HPDE6-E6E7 (cell line): Measurements from ENCODE around the gene RCOR1.
"Not testable (repeated sequence)": the region's sequence is repeated elsewhere in the genome, so short reads cannot be mapped to it uniquely, and the experiment has no call there.

ENCODE experiments used
- DNase-seq: peaks from one replicate; pipeline ENCODE4 v3.0.0; 2011; ENCODE audit warnings: missing footprints; ENCODE audit errors: extremely low spot score

RCOR1 gene

DNA sequence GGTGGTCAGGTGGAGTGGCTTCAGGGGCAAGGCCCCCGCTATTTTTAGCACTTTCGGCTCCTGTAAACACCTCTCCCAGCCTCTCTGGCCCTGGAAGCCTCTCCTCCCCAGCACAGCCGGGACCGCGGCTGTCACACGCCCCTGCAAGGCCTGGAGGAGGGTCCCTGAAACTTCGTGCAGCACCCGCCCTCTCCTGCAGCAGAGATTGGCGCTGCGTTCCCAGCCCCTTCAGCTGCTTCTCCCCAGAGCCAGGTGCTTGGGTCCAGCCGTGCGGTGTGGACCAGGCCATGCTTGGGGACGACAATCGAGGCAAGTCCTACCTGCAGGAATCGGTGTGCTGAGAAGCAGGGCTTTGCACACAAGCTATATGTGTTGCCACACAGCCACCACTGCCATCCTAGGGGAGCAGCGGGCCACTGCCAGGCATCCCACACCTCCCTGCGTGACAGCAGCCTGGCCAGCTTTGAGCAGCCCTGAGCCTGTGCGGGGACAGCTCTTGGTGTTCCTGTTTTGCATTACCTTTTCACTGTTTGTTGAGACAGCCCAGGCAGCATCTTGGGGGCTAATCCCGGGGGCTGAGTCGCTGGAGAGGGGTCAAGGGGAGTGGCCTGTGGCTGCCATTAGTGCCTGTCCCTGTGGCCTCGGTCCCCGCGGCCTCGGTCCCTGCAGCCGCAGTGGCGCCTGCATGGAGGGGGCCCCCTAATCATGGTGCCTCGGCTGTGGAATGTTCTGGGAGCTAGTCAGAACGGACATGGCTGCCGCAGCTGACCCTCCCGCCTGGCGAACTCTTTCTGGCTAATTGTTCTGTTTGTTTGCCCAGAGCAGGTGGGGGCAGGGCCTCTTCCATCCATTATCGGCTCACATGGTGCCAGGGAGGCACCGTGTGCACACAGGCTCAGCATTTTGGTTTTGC, 157.2 kb downstream of the RCOR1 start:
- DNase-seq, result no peak

DNA sequence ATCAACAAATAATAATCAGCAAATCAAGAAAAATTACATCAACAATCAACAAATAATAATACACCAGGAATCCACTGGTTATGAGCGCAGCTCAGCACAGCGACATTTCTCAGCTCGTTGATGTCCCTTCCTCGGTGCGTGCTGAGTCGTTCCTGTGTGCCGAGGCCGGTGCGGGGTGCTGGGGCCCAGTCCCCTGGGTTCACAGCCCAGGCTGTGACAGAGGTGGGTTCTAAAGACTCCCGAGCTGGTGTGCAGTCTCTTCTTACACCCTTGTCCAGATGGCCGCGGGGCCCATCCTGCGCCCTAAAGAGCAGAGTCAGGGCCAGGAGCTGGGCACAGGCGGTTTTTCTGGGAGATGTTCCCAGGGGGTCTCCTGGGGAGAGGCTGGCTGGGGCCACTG, 157.9 kb downstream of the RCOR1 start:
- no peak for DNase-seq

DNA sequence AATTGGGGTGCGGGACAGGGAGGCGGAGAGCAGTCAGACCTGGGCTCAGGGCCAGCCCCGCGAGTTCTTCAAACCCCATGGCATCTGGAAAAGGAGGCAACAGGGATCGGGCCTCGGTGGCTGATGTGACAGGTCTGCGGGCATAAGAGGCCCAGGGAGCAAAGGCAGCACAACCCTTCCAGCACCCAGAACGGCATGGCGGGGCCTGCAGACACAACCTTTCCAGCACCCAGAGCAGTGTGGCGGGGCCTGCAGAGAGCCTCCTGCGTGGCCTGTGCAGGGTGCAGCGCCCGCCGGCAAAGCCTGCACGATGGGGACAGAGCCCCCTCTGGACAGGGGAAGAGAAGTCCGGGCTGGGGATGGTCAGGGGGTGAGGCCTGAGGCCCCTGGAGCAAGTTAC, 158.6 kb downstream of the RCOR1 start:
- no peak for DNase-seq

DNA sequence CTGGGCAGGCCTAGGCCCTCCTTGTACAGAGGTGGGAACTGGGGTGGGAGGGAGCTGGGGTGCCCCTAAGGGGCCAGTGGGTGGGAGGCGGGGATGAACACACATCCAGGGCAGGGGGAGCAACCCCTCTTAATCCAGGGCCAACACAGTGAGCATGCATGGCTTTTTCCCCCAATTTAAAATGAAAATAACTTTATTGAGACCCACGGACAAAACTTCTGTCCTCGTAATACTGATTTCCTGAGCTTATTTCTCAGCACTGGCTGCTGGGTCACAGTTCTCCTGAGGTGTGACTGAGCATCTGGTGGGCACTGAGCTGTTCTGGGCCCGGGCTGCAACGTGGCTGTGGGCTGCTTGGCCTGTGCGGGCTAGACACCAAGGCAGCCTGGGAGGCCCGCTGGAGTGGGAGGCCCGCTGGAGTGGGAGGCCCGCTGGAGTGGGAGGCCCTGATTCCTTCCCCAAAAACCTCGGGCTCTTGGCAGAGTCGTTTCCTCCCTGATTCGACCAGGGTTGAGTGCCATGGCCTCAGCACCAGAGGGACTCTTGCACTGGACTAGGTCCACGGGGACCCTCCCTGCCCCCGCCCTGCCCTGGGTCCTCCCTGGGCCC, 159.9 kb downstream of the RCOR1 start:
- DNase-seq, result no peak

DNA sequence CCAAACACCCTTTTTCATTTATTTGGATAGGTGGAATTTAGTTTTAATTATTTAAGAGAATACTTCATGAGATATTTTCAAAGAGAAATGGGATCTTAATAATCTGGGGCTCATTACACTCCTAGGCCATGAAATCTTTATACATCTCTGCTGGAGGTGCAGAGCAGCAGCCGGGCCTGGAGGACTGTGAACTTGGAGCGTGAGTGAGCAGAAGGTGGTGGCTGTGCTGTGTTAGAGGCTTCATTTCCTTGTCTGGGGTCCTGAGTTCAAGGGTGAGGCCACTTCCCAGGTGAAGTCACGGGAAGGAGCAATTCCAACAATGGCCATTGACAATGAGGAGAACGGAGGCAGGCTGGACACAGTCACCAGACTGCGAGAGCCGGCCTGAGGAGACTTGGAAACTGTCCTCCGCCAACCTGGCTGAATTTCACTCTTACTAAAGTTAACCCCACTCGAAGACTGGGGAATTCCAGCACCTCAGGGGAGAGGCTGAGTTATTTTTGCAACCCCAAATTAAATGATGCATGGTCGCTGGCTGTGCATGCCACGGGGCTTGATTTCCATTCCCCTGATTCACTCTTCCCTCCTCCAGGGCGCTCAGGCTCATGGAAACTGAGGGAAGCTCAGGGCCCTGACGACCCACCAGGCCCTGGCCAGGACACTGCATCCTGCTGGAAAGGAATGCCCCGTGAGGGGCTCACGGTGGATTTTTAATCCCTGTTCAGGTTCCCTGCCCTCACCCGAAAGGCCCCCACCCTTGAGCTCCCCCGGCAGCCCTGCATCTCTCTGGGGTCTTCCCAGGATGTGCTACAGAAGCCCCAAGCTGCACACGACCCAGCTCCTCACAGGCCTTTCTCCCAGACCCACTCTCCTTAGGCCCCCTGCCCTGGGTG, 162.2 kb downstream of the RCOR1 start:
- DNase-seq, result no peak

DNA sequence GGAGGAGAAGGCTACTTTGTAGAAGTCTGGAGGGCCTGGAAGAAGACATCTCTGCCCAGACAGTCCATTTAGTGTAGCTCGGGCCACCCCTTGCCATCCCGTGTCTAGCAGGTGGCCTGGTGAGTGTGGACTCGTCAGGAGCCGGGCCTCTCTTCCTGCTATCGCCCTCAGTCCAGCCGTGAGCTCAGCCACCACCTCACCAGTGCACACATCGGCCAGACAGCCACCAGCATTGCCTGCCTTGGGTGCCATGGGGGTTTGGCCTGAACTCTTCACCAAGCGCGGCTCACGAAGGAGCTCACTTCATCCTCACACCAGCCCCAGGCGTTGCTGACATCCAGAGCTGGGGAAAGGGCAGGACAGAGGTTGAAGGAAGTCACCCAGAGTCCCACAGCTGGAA, 165.2 kb downstream of the RCOR1 start:
- DNase-seq, result no peak

DNA sequence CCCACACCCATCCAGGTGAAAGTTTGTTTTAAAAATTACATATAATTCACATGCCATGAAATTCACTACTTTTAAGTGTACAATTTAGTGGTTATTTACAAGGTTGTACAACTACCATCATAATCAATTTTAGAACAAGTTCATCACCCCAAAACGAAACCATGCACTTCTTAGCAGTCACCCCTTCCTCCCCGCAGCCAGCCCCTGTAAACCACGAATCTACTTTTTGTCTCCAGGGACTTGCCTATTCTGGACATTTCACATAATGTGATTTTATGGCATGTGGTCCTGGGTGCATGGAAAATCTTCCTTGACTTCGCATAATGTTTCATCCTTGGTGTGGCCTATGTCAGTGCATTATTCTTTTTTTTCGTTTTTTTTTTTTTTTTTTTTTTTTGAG, 165.6 kb downstream of the RCOR1 start:
- no peak for DNase-seq

DNA sequence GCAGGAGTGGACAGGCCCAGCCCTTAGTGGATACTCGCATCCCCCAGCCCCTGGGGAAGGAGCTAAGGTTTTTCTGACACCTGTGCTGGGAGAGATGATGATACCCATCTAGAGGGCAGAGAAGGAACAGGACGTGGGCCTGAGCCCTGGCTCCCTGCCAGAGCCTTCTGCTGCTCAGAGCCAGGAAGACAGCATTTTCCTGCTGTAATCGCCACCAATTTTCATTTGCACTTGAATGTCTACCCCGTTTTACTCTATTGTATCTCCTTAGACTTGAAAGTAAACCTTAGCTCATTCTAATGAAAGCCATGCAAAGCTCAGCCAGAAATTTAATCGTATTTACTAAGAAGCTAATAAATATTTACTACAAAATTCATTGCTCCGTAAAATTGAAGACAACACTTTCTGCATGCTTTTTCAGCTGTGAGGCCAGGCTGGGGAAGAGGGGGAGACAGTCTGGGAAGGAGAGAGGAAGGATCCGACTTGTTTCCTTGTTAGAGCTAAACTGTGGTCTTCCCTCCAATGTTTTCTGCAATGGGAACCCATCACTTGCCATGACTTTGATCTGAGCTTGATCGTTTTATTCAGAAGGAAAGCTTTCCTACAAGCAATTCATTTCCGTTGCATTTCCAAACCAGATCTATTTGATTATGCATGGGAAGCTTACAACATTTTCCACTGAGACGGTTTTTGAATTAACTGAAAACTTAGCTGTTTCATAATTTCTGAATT, 167.2 kb downstream of the RCOR1 start:
- no peak for DNase-seq

DNA sequence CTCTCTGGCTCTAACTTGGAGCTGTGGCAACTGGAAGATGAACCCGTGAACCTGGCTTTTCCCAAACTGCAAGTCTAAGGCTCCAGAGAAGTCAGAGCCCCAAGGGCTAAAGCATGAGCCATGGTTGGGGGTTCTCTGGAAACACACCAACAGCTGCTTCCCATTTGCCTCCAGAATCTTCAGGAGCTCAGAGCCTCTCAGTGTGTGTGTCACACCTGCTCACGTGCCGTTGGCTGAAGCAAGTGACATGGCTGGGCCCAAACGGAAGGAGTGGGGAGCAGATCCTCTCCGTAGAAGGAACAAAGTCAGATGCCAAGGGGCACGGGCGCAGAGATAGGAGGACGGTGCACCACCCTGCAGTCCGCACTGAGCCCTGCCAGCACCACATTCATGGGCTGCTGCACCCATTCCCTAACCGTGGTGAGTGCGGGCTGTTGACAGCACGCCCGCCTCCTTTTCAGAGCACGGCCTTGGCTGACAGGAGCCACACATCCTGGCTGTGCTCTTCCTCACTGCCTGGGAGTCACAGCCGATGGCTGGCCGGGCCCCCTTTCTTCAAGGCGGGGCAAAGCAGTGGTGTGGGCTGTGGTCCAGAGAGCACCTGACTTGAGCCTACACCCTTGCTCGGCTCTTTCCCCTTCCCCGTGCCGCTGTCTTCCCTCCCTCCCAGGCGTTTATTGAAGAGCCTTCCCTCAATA, 168.2 kb downstream of the RCOR1 start:
- no peak for DNase-seq

DNA sequence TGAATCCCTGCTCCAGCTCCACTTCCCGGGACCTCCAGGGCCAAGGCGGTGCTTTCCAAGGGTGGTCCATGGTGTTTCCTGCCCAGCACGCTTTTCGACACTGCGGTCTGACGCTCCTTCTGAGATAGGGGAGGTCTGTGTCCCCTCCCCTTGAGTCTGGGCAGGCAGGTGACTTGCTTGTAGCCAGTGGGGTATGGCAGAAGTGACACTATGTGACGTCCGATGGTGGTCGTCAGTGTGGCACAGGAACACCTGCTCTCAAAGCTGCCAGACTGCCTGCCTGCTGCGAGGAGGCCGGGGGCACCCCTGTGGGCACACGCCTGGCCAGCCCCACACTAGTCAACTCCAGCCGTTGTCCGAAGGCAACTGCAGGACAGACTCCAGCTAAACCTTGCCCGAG, 168.8 kb downstream of the RCOR1 start:
- no peak for DNase-seq

DNA sequence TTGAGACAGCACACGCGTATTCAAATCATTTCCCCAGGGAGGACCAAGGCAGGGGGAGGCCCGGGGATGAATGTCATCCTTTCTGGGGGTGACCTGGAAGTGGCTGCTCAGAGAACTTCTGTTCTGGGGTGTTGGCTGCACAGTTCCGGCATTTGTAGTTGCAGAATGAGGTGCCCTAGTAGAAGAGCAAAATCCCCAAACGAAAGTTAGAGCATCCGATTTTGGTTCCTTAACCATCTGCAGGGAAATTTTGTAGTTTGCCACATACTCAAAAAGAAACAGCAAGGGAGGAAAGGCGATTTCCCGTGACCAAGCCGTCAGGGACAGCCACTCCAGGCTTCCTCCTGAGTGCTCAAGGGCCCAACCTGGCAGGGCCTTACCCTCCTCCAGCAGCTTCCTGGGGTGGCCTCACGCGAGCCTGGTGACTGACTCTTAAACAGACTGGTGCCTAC, 171.8 kb downstream of the RCOR1 start:
- DNase-seq, result no peak

DNA sequence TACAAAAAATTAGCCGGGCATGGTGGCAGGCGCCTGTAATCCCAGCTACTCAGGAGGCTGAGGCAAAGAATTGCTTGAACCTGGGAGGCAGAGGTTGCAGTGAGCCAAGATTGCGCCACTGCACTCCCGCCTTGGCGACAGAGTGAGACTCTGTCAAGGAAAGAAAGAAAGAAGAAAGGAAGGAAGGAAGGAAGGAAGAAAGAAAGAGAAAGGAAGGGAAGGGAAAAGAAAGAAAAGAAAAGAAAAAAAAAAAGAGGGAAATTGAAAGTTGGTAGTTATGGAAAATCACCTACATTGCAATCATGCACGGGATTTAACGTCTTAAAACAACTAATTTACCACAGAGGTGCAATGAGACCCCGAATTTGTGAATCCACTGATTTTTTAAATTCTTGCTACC, 173.3 kb downstream of the RCOR1 start:
- not testable (repeated sequence) for DNase-seq

DNA sequence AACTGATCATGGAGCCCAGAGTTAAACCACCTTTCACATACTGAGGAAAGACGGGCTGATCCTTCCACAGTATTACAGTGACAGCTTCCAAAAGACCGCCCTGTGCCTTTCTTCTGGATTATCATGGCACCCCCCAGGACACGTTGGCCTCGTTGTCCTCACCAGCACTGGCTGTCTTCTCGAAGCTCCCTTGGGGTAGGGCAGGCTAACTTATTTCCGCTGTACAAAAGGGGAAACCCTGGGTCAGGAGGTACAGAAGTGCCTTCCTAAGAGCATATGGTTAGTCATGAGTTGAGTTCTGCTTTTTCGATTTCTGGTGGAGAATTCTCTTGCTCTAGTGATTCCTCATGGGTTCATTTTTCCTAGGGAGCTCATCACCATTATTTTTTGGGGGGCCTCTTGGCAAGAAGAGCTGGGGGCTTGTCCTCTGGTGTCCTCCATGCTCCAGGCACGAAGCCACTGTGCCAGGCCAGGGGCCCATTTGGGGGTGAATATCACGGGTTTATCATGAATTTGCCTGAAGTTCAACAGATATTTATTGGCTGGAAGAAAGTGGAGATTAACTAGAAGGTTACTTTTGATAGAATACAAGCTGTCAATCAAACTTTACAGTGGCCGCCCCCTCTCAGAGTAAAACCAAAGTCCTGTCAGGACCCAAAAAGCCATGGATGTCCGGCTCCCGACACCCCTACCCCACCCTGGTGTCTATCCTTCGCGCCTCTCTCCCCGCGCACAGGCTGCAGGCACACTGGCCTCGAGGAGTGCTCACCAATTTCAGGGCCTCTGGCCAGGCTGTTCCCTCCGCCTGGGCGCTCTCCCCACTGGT, 176.0 kb downstream of the RCOR1 start:
- no peak for DNase-seq

DNA sequence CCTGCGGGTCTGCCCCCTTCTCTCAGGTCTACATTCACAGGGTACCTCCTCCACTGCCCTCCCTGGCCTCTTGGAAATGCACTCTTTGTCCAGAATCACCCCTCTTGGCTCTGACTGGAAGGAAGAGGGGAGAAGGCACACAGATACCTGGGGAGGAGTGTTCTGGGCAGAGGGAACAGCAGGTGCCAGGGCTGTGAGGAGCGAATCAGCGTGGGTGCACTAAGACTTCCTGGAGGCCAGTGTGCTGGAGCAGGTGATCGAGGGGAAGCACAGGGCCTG, 176.5 kb downstream of the RCOR1 start:
- no peak for DNase-seq

DNA sequence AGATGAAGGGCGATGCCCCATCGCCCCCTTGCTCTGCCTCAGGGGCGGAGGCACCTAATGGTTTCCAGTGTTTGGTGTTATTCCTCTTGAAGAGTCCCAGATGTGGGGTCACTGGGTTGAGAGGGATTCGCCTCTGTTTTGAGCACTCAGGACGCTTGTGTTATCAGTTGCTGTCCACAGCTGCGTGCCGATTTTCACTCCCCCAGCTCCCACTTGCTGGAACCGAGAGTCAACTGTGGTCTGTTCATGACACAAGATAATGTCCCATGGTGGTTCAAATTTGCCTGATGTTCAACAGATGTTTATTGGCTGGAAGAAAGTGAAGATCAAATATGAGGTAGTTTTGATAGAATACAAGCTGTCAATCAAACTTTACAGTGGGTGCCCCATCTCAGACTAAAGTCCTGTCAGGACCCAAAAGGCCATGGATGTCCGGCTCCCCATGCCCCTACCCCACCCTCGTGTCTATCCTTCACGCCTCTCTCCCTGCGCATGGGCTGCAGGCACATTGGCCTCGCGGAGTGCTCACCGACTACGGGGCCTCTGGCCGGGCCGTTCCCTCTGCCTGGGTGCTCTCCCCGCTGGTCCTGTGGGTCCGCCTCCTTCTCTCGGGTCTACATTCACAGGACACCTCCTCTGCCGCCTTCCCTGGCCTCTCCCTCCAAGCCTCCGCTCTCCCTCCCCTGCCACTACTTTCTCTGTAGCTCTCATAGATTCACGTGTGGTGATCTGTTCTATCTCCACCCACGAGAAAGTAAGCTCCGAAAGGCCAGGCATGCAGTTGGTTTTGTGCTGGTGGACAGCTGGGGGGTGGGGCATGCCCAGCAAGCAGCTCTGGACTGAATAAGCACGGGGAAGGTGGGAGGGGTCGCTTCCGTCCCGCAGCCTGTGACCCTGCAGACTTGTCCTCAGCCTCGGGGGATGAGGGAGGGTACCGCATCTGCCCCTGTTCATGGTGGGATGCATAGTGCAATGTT, 178.0 kb downstream of the RCOR1 start:
- no peak for DNase-seq

DNA sequence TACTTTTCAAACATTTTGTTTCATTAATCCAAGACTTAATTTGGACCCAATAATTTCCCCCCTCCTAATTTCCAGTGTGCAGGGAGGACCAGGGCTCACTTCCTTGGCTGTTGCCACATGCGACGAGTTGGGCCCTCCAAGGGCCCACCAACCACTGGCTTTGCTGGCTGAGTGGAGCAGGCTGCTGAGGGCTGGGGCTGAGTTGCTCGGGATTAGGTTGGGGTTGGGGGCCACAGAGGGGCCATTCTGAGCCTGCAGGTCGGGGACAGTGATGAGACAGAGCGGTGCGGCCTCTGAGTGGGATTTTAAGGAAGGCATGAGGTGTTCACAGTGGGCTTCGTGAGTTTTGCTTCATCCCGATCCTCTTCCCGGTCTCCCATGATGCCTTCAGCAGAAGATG, 178.7 kb downstream of the RCOR1 start:
- no peak for DNase-seq

DNA sequence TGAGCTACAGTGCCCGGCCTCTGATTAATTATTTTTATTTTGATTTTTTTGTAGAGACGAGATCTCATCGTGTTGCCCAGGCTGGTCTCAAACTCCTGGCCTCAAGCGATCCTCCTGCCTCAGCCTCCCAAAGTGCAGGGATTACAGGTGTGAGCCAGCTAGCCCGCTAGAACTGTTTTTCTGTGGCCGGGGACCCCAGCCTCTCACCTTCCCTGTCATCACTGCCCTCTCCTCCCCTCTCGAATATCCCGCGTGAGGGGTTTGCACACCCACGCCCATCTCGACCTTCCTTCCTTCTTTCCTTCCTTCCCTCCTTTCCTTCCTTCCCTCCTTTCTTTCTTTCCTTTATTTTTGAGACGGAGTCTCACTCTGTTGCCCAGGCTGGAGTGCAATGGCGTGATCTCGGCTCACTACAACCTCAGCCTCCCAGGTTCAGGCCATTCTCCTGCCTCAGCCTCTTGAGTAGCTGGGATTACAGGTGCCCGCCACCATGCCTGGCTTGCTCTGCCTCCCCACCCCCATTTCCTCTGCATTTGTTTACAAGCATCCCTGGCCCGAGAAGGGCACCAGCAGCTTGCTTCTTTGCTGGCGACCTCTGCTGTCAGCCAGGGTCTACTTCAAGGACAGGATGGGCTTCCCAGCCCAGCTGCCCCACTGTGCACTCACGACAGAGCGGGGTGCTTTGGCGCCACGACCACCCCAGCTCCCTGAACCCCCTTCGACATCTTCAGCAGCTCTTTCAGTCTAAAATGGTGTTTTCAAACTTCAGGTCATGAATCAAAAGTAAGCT, 180.5 kb downstream of the RCOR1 start:
- DNase-seq, result no peak

DNA sequence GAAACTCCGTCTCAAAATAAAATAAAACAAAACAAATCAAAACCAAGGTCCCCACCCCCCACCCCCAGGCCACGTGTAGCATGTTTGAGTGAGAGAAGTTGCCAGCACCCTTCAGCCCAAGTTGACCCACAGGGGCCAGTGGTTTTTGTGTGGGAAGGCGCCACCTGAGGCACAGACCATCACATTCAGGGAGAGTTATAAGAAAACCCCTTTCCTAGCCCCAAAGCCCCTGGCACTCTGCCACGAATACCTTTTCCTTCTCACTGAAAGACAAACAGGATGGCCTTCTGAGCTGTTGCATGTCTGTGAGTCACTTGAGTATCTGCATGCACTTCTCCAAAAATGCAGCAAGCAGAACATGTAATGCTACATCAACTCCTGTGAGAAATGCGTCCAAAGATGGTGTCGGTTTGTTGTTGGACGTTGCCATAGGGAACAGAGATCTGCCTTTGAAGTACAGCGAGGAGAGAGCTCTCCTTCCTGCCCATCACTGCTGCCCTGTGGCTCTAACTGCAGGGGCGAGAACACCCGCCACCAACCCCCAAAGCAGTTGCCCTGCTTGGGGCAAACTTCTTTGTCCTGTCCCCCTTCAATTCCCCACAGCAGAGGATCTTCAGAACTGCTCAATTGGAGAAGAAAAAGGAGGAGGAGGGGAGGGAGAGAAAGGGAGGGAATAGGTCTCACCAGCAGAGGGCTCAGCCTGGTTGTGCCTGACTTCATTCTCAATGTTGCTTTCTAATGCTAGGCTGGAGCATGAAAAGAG, 182.1 kb downstream of the RCOR1 start:
- peak; percentile 61 for DNase-seq
